ENCODE measurements around the gene C10orf67. TPM values are rescaled to one million over a fixed set of nuclear protein-coding genes. Genes with fewer than 3 reads are reported as not detected.
"Not testable (repeated sequence)": the region's sequence is repeated elsewhere in the genome, so short reads cannot be mapped to it uniquely, and the experiment has no call there.

C10orf67 gene
- under 1 TPM; 0.10 to 0.88 (median 0.33) TPM for total RNA-seq (2021; fragmentation: NEBNext Ultra II Directional; extraction: Animal tissue kit (Norgen Biotek cat#: 25700))
- long read RNA-seq: 0 reads

GRCh38 chr10:23344241-23344841 lies at the start of gene C10orf67:
C10orf67 (minus strand) TSS chr10:23344797; CDS start chr10:23344774, 23 bp downstream.
- peaks cover 61% of the 10 kb centered on the region for H3K4me1 Mint-ChIP-seq (ENCODE audit: low read depth)
- H3K9me3 Mint-ChIP-seq: no peaks in the 10 kb centered on the region
- DNase-seq: no peak
- peak within 1 kb of the TSS; percentile 89 for H3K4me3 Mint-ChIP-seq
- peak within 1 kb of the TSS; percentile 91 for H3K27ac Mint-ChIP-seq
- H3K27me3 Mint-ChIP-seq (ENCODE audit: insufficient read depth): peaks cover 1% of the 10 kb centered on the region; the same call in 1 of the 2 replicates
- no peaks in the 10 kb centered on the region for H3K36me3 Mint-ChIP-seq (ENCODE audit: low read depth)
- no peak for TF ChIP-seq CTCF (IDR thresholded peaks at IDR 0.05)

- Mint-ChIP-seq H3K27ac (no peak overlapping the region), H3K4me3 (no peak overlapping the region), H3K9me3 (no peaks in the 10 kb centered on the region), H3K27me3 (ENCODE audit: insufficient read depth) (peaks cover 3% of the 10 kb centered on the region), H3K4me1 (ENCODE audit: low read depth) (no peaks in the 10 kb centered on the region), H3K36me3 (ENCODE audit: low read depth) (no peaks in the 10 kb centered on the region)
- no peak for DNase-seq
- no peak for TF ChIP-seq CTCF (IDR thresholded peaks at IDR 0.05)
Observed at GRCh38 chr10:23391821-23392220, 47.2 kb upstream of the C10orf67 start.

GRCh38 chr10:23390809-23391208 lies 46.2 kb upstream of the C10orf67 start:
- no peak for DNase-seq
- H3K36me3 Mint-ChIP-seq (ENCODE audit: low read depth): no peaks in the 10 kb centered on the region

GRCh38 chr10:23390408-23390807 lies 45.8 kb upstream of the C10orf67 start:
- not testable (repeated sequence) for H3K4me3 Mint-ChIP-seq; H3K27me3 Mint-ChIP-seq (ENCODE audit: insufficient read depth); DNase-seq; H3K9me3 Mint-ChIP-seq; H3K36me3 Mint-ChIP-seq (ENCODE audit: low read depth); H3K27ac Mint-ChIP-seq; H3K4me1 Mint-ChIP-seq (ENCODE audit: low read depth)

More at GRCh38 chr10:23390809-23391208, 46.2 kb upstream of the C10orf67 start:
- no peak overlapping the region for H3K4me3 Mint-ChIP-seq
- peaks cover 1% of the 10 kb centered on the region for H3K27me3 Mint-ChIP-seq (ENCODE audit: insufficient read depth)
- no peak for TF ChIP-seq CTCF (IDR thresholded peaks at IDR 0.05)
- no peaks in the 10 kb centered on the region for H3K4me1 Mint-ChIP-seq (ENCODE audit: low read depth)
- no peaks in the 10 kb centered on the region for H3K9me3 Mint-ChIP-seq
- H3K27ac Mint-ChIP-seq: no peak overlapping the region

GRCh38 chr10:23387516-23387915 lies 42.9 kb upstream of the C10orf67 start:
- not testable (repeated sequence) for H3K36me3 Mint-ChIP-seq (ENCODE audit: low read depth); DNase-seq; H3K27me3 Mint-ChIP-seq (ENCODE audit: insufficient read depth); H3K4me1 Mint-ChIP-seq (ENCODE audit: low read depth); H3K9me3 Mint-ChIP-seq; H3K27ac Mint-ChIP-seq; H3K4me3 Mint-ChIP-seq

GRCh38 chr10:23386052-23386451 lies 41.5 kb upstream of the C10orf67 start:
- Mint-ChIP-seq H3K27me3 (ENCODE audit: insufficient read depth) (peaks cover 4% of the 10 kb centered on the region), H3K9me3 (no peaks in the 10 kb centered on the region), H3K36me3 (ENCODE audit: low read depth) (no peaks in the 10 kb centered on the region), H3K27ac (no peak overlapping the region), H3K4me1 (ENCODE audit: low read depth) (no peaks in the 10 kb centered on the region), H3K4me3 (no peak overlapping the region)
- DNase-seq: no peak
- no peak for TF ChIP-seq CTCF (IDR thresholded peaks at IDR 0.05)
